BE2C (cell line): ENCODE data around the gene AS3MT.

Source experiments
- DNase-seq: peaks from one replicate; pipeline ENCODE4 v3.0.0-alpha.2; 2020
- H3K27me3 ChIP-seq: fragments of 250-450 bp; sonication (Bioruptor Pico); 2 replicates; pipeline ENCODE4 v1.5.1; 2020; ENCODE audit warnings: mild to moderate bottlenecking
- H3K36me3 ChIP-seq: fragments of 250-450 bp; sonication (Bioruptor Pico); 2 replicates; pipeline ENCODE4 v1.5.1; 2020; ENCODE audit warnings: mild to moderate bottlenecking
- H3K4me1 ChIP-seq: fragments of 250-450 bp; sonication (Bioruptor Pico); 2 replicates; pipeline ENCODE4 v1.5.1; 2020
- H3K4me3 ChIP-seq: 2 replicates; pipeline ENCODE4 v1.5.1; 2011; ENCODE audit warnings: low read depth, low read length
- H3K9me3 ChIP-seq: fragments of 250-450 bp; sonication (Bioruptor Pico); 2 replicates; pipeline ENCODE4 v1.5.1; 2020
- CTCF ChIP-seq: IDR thresholded peaks from 2 replicates; pipeline ENCODE4 v1.5.1; 2012; ENCODE audit warnings: mild to moderate bottlenecking, low read depth, low read length

Gene AS3MT

GRCh38 chr10:102872163-102872562 lies 2.9 kb downstream of the AS3MT start:
- Histone ChIP-seq H3K36me3 (no peaks in the 10 kb centered on the region), H3K9me3 (no peaks in the 10 kb centered on the region), H3K27me3 (no peaks in the 10 kb centered on the region), H3K4me1 (no peaks in the 10 kb centered on the region), H3K4me3 (no peak overlapping the region)
- TF ChIP-seq CTCF = no peak
- no peak for DNase-seq

DNA sequence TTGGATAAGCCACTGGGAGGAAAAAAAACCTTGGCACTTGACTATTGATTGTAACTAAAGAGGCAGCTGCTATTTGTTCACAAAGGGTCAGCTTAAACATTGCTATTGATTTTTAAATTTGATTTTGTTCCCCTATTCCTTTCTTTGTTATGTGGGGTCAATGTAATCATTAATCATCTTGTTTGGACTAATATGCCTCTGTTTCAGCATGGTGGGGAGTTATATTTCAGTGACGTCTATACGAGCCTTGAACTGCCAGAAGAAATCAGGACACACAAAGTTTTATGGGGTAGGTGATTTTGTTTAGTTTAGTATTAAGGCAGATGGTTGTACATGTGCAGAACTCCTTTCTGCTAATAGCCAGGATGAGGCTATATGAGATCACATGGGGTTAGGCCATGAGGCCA lies 7.5 kb downstream of the AS3MT start:
- H3K36me3 ChIP-seq = no peaks in the 10 kb centered on the region
- DNase-seq = no peak
- no peak overlapping the region for H3K4me3 ChIP-seq
- no peaks in the 10 kb centered on the region for H3K9me3 ChIP-seq
- no peak for TF ChIP-seq CTCF
- no peaks in the 10 kb centered on the region for H3K27me3 ChIP-seq
- H3K4me1 ChIP-seq = no peaks in the 10 kb centered on the region

DNA sequence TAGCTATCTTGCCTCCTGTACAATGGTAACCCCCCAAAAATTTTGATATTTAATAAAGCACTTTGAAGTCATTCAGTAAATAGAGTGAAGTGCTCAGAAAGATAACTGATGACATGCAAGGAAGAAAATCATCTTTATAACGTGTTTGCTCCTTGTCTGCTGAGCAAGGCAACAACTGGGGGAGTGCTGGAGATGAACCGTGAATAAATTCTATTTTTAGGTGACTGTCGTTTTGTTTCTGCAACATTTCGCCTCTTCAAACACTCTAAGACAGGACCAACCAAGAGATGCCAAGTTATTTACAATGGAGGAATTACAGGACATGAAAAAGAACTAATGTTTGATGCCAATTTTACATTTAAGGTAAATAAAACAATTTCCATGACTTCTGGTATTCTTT lies 9.4 kb downstream of the AS3MT start:
- Histone ChIP-seq H3K27me3 (no peaks in the 10 kb centered on the region), H3K4me3 (no peak overlapping the region), H3K36me3 (no peaks in the 10 kb centered on the region), H3K4me1 (no peaks in the 10 kb centered on the region), H3K9me3 (no peaks in the 10 kb centered on the region)
- no peak for DNase-seq
- no peak for TF ChIP-seq CTCF

- H3K9me3 ChIP-seq = no peaks in the 10 kb centered on the region
- no peak overlapping the region for H3K4me3 ChIP-seq
- no peaks in the 10 kb centered on the region for H3K4me1 ChIP-seq
- no peak for TF ChIP-seq CTCF
- no peaks in the 10 kb centered on the region for H3K27me3 ChIP-seq
- DNase-seq = no peak
- H3K36me3 ChIP-seq = no peaks in the 10 kb centered on the region
These were observed 11.0 kb downstream of the AS3MT start for GRCh38 chr10:102880256-102880655.

- no peaks in the 10 kb centered on the region for H3K9me3 ChIP-seq
- H3K36me3 ChIP-seq = no peaks in the 10 kb centered on the region
- no peaks in the 10 kb centered on the region for H3K4me1 ChIP-seq
- H3K4me3 ChIP-seq = no peak overlapping the region
- no peaks in the 10 kb centered on the region for H3K27me3 ChIP-seq
- TF ChIP-seq CTCF = no peak
- DNase-seq = no peak
These were observed 18.8 kb downstream of the AS3MT start for GRCh38 chr10:102888048-102888447.

- H3K36me3 ChIP-seq = no peaks in the 10 kb centered on the region
- TF ChIP-seq CTCF = no peak
- no peak overlapping the region for H3K4me3 ChIP-seq
- no peak for DNase-seq
- H3K27me3 ChIP-seq = no peaks in the 10 kb centered on the region
- H3K9me3 ChIP-seq = no peaks in the 10 kb centered on the region
- H3K4me1 ChIP-seq = no peaks in the 10 kb centered on the region
These were observed 25.4 kb downstream of the AS3MT start for GRCh38 chr10:102894466-102895213.
